AG04450 (cell line): ENCODE results near the gene LATS2. TPM values are rescaled to one million over a fixed set of nuclear protein-coding genes. Genes with fewer than 3 reads are reported as not detected.

Experiments
- CTCF ChIA-PET: fragments of 300-600, 350-600 bp; formaldehyde crosslinking; extraction: SDS; loops from one replicate; lab custom pipeline; 2022; ENCODE audit warnings: antibody characterized with exemption, inconsistent platforms; lab: Charles Lee
- POLR2A ChIA-PET: fragments of 350-600 bp; formaldehyde crosslinking; extraction: SDS; loops from one replicate; lab custom pipeline; 2021; ENCODE audit warnings: antibody characterized with exemption, inconsistent platforms; lab: Yijun Ruan, JAX
- DNase-seq: peaks from one replicate; pipeline ENCODE4 v3.0.0-alpha.2; 2011; ENCODE audit warnings: low read depth, low spot score
- H3K27ac ChIP-seq: one replicate; pipeline ENCODE4 v1.5.1; 2012; ENCODE audit warnings: low read depth, low read length, control low read depth
- H3K27me3 ChIP-seq: one replicate; pipeline ENCODE4 v1.6.0; 2012; ENCODE audit warnings: low read length; ENCODE audit not compliant: control insufficient read depth, insufficient read depth
- H3K4me3 ChIP-seq: 2 replicates; pipeline ENCODE4 v1.5.1; 2011; ENCODE audit warnings: mild to moderate bottlenecking, low read depth, low read length, control low read depth
- H3K9me3 ChIP-seq: 2 replicates; pipeline ENCODE4 v1.5.1; 2012; ENCODE audit warnings: low read length; ENCODE audit not compliant: control insufficient read depth, insufficient read depth
- CTCF ChIP-seq: IDR thresholded peaks from 2 replicates; pipeline ENCODE4 v1.5.1; 2011; ENCODE audit warnings: low read depth, low read length, control low read depth, inconsistent platforms
- polyA plus RNA-seq: library from polyadenylated mRNA; depleted of rRNA; stranded (reverse); fragments of >200 nt; gene quantifications from 2 replicates; pipeline ENCODE4 v1.2.3, GENCODE V29; 2011

The LATS2 gene
- polyA plus RNA-seq, 1 experiment: 19.3 TPM

GRCh38 chr13:21031594-21032275 is 29.7 kb downstream of the LATS2 start:
- ChIA-PET CTCF (interaction anchor here (0.5 to 1.0 kb wide), 2 partner anchors 83 to 446 kb away, joined by 3 to 4 read pairs; no protein-coding TSS in a partner anchor), POLR2A (interaction anchor here (0.6 to 1.0 kb wide), 3 partner anchors 12 to 277 kb away, joined by 3 to 4 read pairs (median 3); no protein-coding TSS in a partner anchor)
- Histone ChIP-seq H3K27ac (no peak overlapping the region), H3K4me3 (no peak overlapping the region), H3K9me3 (no peaks in the 10 kb centered on the region), H3K27me3 (no peaks in the 10 kb centered on the region)
- no peak for DNase-seq
- no peak for TF ChIP-seq CTCF

GRCh38 chr13:21025539-21025938 is 35.8 kb downstream of the LATS2 start:
- TF ChIP-seq CTCF: no peak
- ChIA-PET CTCF (interaction anchor here (0.6 kb wide), 1 partner anchor 113 kb away, joined by 5 read pairs; no protein-coding TSS in a partner anchor), POLR2A (no interaction called here)
- DNase-seq: no peak
- Histone ChIP-seq H3K27me3 (no peaks in the 10 kb centered on the region), H3K9me3 (no peaks in the 10 kb centered on the region), H3K27ac (no peak overlapping the region), H3K4me3 (no peak overlapping the region)

- Histone ChIP-seq H3K4me3 (no peak overlapping the region), H3K27me3 (no peaks in the 10 kb centered on the region), H3K27ac (no peak overlapping the region), H3K9me3 (no peaks in the 10 kb centered on the region)
- no peak for DNase-seq
- no peak for TF ChIP-seq CTCF
- POLR2A ChIA-PET: interaction anchor here (0.7 to 1.9 kb wide), 2 partner anchors 25 to 37 kb away, joined by 5 to 6 read pairs; no protein-coding TSS in a partner anchor
- CTCF ChIA-PET: interaction anchor here (0.5 to 1.7 kb wide), 5 partner anchors 79 to 455 kb away, joined by 3 to 7 read pairs (median 4); no protein-coding TSS in a partner anchor
Observed at GRCh38 chr13:21022056-21022979, 39.1 kb downstream of the LATS2 start.

GRCh38 chr13:21020581-21020980 is 40.8 kb downstream of the LATS2 start:
- Histone ChIP-seq H3K27me3 (no peaks in the 10 kb centered on the region), H3K27ac (peak overlapping the region; percentile 34), H3K9me3 (no peaks in the 10 kb centered on the region), H3K4me3 (no peak overlapping the region)
- CTCF ChIA-PET: interaction anchor here (0.7 kb wide), 1 partner anchor 111 kb away, joined by 6 read pairs; no protein-coding TSS in a partner anchor
- no peak for DNase-seq
- no peak for TF ChIP-seq CTCF
- POLR2A ChIA-PET: no interaction called here
